Neural progenitor cell (in vitro differentiated cells): ENCODE results near the gene RBP7.

Experiments used
- CTCF ChIP-seq: fragments of 200-600 bp; sonication (generic); IDR thresholded peaks from 2 replicates; pipeline ENCODE4 v1.5.1; 2017; ENCODE audit warnings: antibody characterized with exemption, mild to moderate bottlenecking
- EZH2 ChIP-seq: fragments of 200-600 bp; sonication (generic); IDR thresholded peaks from 2 replicates; pipeline ENCODE4 v1.6.1; 2017; ENCODE audit warnings: antibody characterized with exemption, mild to moderate bottlenecking, moderate library complexity
- EZH2phosphoT487 ChIP-seq: fragments of 200-600 bp; sonication (generic); IDR thresholded peaks from 2 replicates; pipeline ENCODE4 v1.6.1; 2017; ENCODE audit warnings: antibody characterized with exemption

GRCh38 chr1:10057796-10058195 is 60.8 kb downstream of the RBP7 start:
- TF ChIP-seq CTCF: no peak
- TF ChIP-seq EZH2phosphoT487: no peak
- no peak for TF ChIP-seq EZH2
